H1 (cell line): Measurements from ENCODE around the gene TRIM14. TPM values are rescaled to one million over a fixed set of nuclear protein-coding genes. Genes with fewer than 3 reads are reported as not detected.

Experiments
- CTCF ChIA-PET: fragments of 300-600 bp; sonication (Branson Sonifier 250); formaldehyde crosslinking; loops from one replicate; lab custom pipeline; 2021; ENCODE audit not compliant: partially characterized antibody; lab: Charles Lee
- POLR2A ChIA-PET: fragments of 300-600 bp; sonication (Branson Sonifier 250); formaldehyde crosslinking; loops from one replicate; lab custom pipeline; 2021; ENCODE audit warnings: inconsistent platforms; ENCODE audit not compliant: partially characterized antibody; lab: Charles Lee
- DNase-seq, 2 experiments: peaks; one replicate each; pipeline versions ENCODE4 v3.0.0 to v3.0.0-alpha.2; 2010 to 2022; ENCODE audit warnings: low spot score in 2 of 2, low read depth in 1 of 2, mixed read lengths in 1 of 2
- FAIRE-seq: peaks from 2 replicates; lab custom pipeline; 2011; peaks lifted over from hg19 to GRCh38; lab: Jason Lieb, UNC
- H2AFZ ChIP-seq: 2 replicates; pipeline ENCODE4 v1.8.1; 2012; ENCODE audit warnings: low read length, inconsistent platforms
- H2AK5ac ChIP-seq: 2 replicates; pipeline ENCODE4 v1.6.1; 2013; ENCODE audit warnings: low read depth, low read length
- H2BK120ac ChIP-seq: replicated peaks from 2 replicates; pipeline ENCODE3; 2013; ENCODE audit warnings: low read depth, low read length, inconsistent platforms
- H2BK12ac ChIP-seq: 2 replicates; pipeline ENCODE4 v1.6.1; 2013; ENCODE audit warnings: low read depth, low read length
- H2BK15ac ChIP-seq: 2 replicates; pipeline ENCODE4 v1.6.1; 2013; ENCODE audit warnings: low read length
- H2BK20ac ChIP-seq: 2 replicates; pipeline ENCODE4 v1.6.1; 2013; ENCODE audit warnings: low read length
- H2BK5ac ChIP-seq: 2 replicates; pipeline ENCODE4 v1.6.1; 2013; ENCODE audit warnings: low read depth, low read length
- H3K14ac ChIP-seq: 2 replicates; pipeline ENCODE4 v1.6.1; 2013; ENCODE audit warnings: inconsistent platforms; ENCODE audit not compliant: insufficient read length
- H3K18ac ChIP-seq: 2 replicates; pipeline ENCODE4 v1.6.1; 2013; ENCODE audit warnings: low read length; ENCODE audit errors: extremely low read depth
- H3K23ac ChIP-seq: 2 replicates; pipeline ENCODE4 v1.6.1; 2013; ENCODE audit warnings: inconsistent platforms; ENCODE audit not compliant: insufficient read length
- H3K23me2 ChIP-seq: 2 replicates; pipeline ENCODE4 v1.6.1; 2013; ENCODE audit warnings: low read depth, low read length
- H3K27ac ChIP-seq: 2 replicates; pipeline ENCODE4 v1.6.1; 2011; ENCODE audit warnings: low read depth, low read length, inconsistent platforms
- H3K27me3 ChIP-seq, 4 experiments: replicated peaks in 1 of 4; 1 replicate in 1 of 4; 2 replicates in 3 of 4; pipeline versions ENCODE4 v1.6.1 to v1.8.1; 2011 to 2013; ENCODE audit warnings: low read length in 3 of 4, mild to moderate bottlenecking in 3 of 4, inconsistent platforms in 2 of 4, mixed read lengths in 2 of 4, moderate library complexity in 1 of 4; ENCODE audit not compliant: control insufficient read depth in 3 of 4, insufficient read depth in 3 of 4; ENCODE audit errors: extremely low read depth in 1 of 4
- H3K36me3 ChIP-seq, 4 experiments: 2 replicates each; pipeline versions ENCODE4 v1.6.1 to v1.8.1; 2011 to 2013; ENCODE audit warnings: mild to moderate bottlenecking in 4 of 4, low read length in 3 of 4, moderate library complexity in 2 of 4, control low read depth in 1 of 4, inconsistent platforms in 1 of 4; ENCODE audit not compliant: insufficient read depth in 4 of 4, control insufficient read depth in 2 of 4
- H3K4ac ChIP-seq: replicated peaks from 2 replicates; pipeline ENCODE3; 2013; ENCODE audit warnings: low read length, low read depth, mixed read lengths, inconsistent platforms; ENCODE audit not compliant: insufficient read length
- H3K4me1 ChIP-seq, 4 experiments: replicated peaks in 1 of 4; 1 replicate in 1 of 4; 2 replicates in 3 of 4; pipeline versions ENCODE4 v1.6.1 to v1.8.1; 2011 to 2013; ENCODE audit warnings: low read length in 3 of 4, inconsistent platforms in 2 of 4, mixed read lengths in 1 of 4; ENCODE audit not compliant: insufficient read depth in 4 of 4, control insufficient read depth in 3 of 4
- H3K4me2 ChIP-seq, 2 experiments: 2 replicates each; pipeline versions ENCODE4 v1.6.1 to v1.8.1; 2011 to 2013; ENCODE audit warnings: low read depth in 2 of 2, low read length in 2 of 2, control low read depth in 1 of 2, inconsistent platforms in 1 of 2, mild to moderate bottlenecking in 1 of 2; ENCODE audit not compliant: insufficient read depth in 1 of 2
- H3K4me3 ChIP-seq, 4 experiments: fragments of 200-600, 300-600 bp in 1 of 4; sonication (generic), shearing (Covaris generic), sonication (Bioruptor Twin) in 1 of 4; 2 replicates each; pipeline versions ENCODE4 v1.5.1 to v1.8.1; 2011 to 2016; ENCODE audit warnings: low read length in 4 of 4, low read depth in 3 of 4, control low read depth in 2 of 4, inconsistent platforms in 2 of 4, mild to moderate bottlenecking in 2 of 4, mixed read lengths in 1 of 4, moderate library complexity in 1 of 4; ENCODE audit not compliant: insufficient read depth in 2 of 4; ENCODE audit errors: extremely low read depth in 1 of 4
- H3K56ac ChIP-seq: replicated peaks from 2 replicates; pipeline ENCODE3; 2013; ENCODE audit warnings: low read depth, mild to moderate bottlenecking, mixed read lengths, low read length, inconsistent platforms; ENCODE audit not compliant: insufficient read length
- H3K79me1 ChIP-seq: 2 replicates; pipeline ENCODE4 v1.6.1; 2013; ENCODE audit warnings: low read depth, low read length, control low read depth
- H3K79me2 ChIP-seq, 2 experiments: 2 replicates each; pipeline versions ENCODE4 v1.6.1 to v1.8.1; 2012 to 2013; ENCODE audit warnings: low read length in 2 of 2, mild to moderate bottlenecking in 2 of 2, inconsistent platforms in 1 of 2; ENCODE audit not compliant: insufficient read depth in 2 of 2, control insufficient read depth in 1 of 2
- H3K9ac ChIP-seq, 4 experiments: replicated peaks in 1 of 4; 1 replicate in 1 of 4; 2 replicates in 3 of 4; pipeline versions ENCODE4 v1.6.1 to v1.8.1; 2011 to 2013; ENCODE audit warnings: low read depth in 3 of 4, low read length in 3 of 4, control low read depth in 2 of 4, mild to moderate bottlenecking in 2 of 4, moderate library complexity in 2 of 4, inconsistent platforms in 1 of 4; ENCODE audit errors: extremely low read depth in 1 of 4
- H3K9me3 ChIP-seq, 2 experiments: 2 replicates each; pipeline versions ENCODE4 v1.6.1 to v1.8.1; 2012 to 2013; ENCODE audit warnings: mild to moderate bottlenecking in 2 of 2, moderate library complexity in 2 of 2, control low read depth in 1 of 2, inconsistent platforms in 1 of 2, low read depth in 1 of 2, low read length in 1 of 2, mixed read lengths in 1 of 2; ENCODE audit not compliant: insufficient read depth in 2 of 2
- H4K20me1 ChIP-seq, 2 experiments: replicated peaks in 1 of 2; 2 replicates each; pipeline versions ENCODE3 to v1.8.1; 2011 to 2013; ENCODE audit warnings: inconsistent platforms in 2 of 2, low read length in 2 of 2, mild to moderate bottlenecking in 1 of 2; ENCODE audit not compliant: insufficient read depth in 2 of 2, control insufficient read depth in 1 of 2
- H4K5ac ChIP-seq: 2 replicates; pipeline ENCODE4 v1.6.1; 2013; ENCODE audit warnings: low read length, low read depth, mixed read lengths, inconsistent platforms; ENCODE audit not compliant: insufficient read length
- H4K8ac ChIP-seq: 2 replicates; pipeline ENCODE4 v1.8.0; 2013; ENCODE audit warnings: mild to moderate bottlenecking, moderate library complexity, low read length, inconsistent platforms; ENCODE audit not compliant: insufficient read depth; ENCODE audit errors: extremely low read depth
- H4K91ac ChIP-seq: replicated peaks from 2 replicates; pipeline ENCODE3; 2013; ENCODE audit warnings: low read length, mixed read lengths, inconsistent platforms; ENCODE audit not compliant: insufficient read length
- CREB1 ChIP-seq: IDR thresholded peaks from 2 replicates; pipeline ENCODE4 v1.6.1; 2012; ENCODE audit warnings: inconsistent platforms
- HDAC2 ChIP-seq, 2 experiments: fragments of 300-600 bp in 1 of 2; sonication (generic) in 1 of 2; IDR thresholded peaks; 2 replicates each; pipeline ENCODE4 v1.6.1; 2011 to 2012; ENCODE audit warnings: low read depth in 2 of 2, low read length in 2 of 2, mild to moderate bottlenecking in 2 of 2, moderate library complexity in 2 of 2, borderline replicate concordance in 1 of 2, inconsistent platforms in 1 of 2
- JUND ChIP-seq: IDR thresholded peaks from 2 replicates; pipeline ENCODE4 v1.6.1; 2011; ENCODE audit warnings: mild to moderate bottlenecking, improper control_type of control experiment, low read length
- PHF8 ChIP-seq: fragments of 200-600 bp; sonication (generic); conservative IDR thresholded peaks from 2 replicates; pipeline ENCODE4 v1.7.1; 2012; ENCODE audit warnings: low read depth, mild to moderate bottlenecking, inconsistent platforms, low read length, moderate library complexity
- WGBS, 2 experiments: shearing (Covaris generic) in 1 of 2; methylation state at CpG; one replicate each; pipeline versions ENCODE4 v1.1.6 to v1.1.7; 2013 to 2015; ENCODE audit warnings: low lambda C conversion rate in 2 of 2, mixed read lengths in 2 of 2, inconsistent platforms in 1 of 2, low coverage in 1 of 2, missing lambda C conversion rate in 1 of 2; ENCODE audit not compliant: insufficient replicate concordance in 2 of 2, insufficient coverage in 1 of 2, insufficient read length in 1 of 2; ENCODE audit errors: extremely low coverage in 1 of 2, missing lambda C conversion rate in 1 of 2; 5-methylcytosine and 5-hydroxymethylcytosine counted together
- polyA plus RNA-seq, 7 experiments: library from polyadenylated mRNA; depleted of rRNA in 3 of 7; stranded (reverse) in 5 of 7; unstranded in 2 of 7; fragments of >200 nt in 5 of 7; fragments of 200-250 nt in 2 of 7; gene quantifications; 1 replicate in 5 of 7; 2 replicates in 1 of 7; 4 replicates in 1 of 7; pipeline versions ENCODE4 v1.2.1 to v1.2.3, GENCODE V29; 2011 to 2013; ENCODE audit warnings: missing spikeins in 2 of 7, mixed read lengths in 2 of 7
- total RNA-seq: library from RNA; stranded (reverse); fragmentation: NEBNext Ultra II Directional; extraction: Animal tissue kit (Norgen Biotek cat#: 25700); gene quantifications from 2 replicates; pipeline ENCODE4 v1.2.1, GENCODE V29; 2021
- TF ChIP-seq, protein P1 (sequence below): IDR thresholded peaks from 2 replicates; pipeline ENCODE4 v1.6.1; 2012; ENCODE audit warnings: inconsistent platforms
- TF ChIP-seq, protein P2 (sequence below), 3 experiments: IDR thresholded peaks; 1 replicate in 2 of 3; 2 replicates in 1 of 3; pipeline versions ENCODE4 v1.5.1 to v1.6.1; 2011; ENCODE audit warnings: low read length in 3 of 3, mild to moderate bottlenecking in 3 of 3, inconsistent platforms in 2 of 3, low read depth in 1 of 3, moderate library complexity in 1 of 3; ENCODE audit not compliant: insufficient read depth in 1 of 3; ENCODE audit errors: control extremely low read depth in 1 of 3

The TRIM14 gene
- total and polyA plus RNA-seq, 2 of the 8 experiments (the other 6 are each of a cell fraction or from before 2014, with no cell fraction given) = 9.2 to 19.4 TPM

DNA sequence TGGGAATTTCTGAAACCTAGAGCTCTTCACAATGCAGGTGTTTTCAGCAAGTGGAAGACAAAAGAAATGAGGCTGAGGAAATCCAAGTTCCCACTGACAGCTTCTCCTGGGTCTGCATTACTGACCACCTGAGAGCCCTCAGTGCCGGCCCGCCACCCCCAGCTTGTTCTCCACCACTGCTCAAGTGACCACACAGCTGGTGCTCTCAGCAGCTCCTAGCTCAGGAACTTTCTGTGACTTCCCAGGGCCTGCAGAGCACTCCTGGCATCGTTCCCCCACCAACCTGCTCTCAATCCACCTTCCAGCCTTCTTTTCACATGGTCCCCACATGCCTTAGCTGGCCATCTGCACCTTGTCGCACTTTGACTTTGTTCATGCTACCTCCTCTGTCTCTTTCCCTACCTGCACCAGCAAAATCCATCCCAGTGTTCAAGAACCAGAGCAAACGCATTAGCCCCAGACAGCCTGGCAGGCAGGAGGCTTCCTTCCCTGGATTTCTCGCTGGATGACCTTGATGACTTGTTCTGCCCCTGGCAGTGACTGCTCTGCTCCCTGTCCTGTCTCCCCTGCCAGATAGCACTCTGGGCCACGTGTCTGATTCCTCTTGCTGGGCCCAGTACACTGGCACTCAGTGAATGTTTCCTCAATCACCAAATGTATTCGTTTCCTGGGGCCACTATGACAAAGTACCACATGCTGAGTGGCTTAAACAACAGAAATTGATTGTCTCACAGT lies 97.5 kb downstream of the TRIM14 start:
- H3K14ac ChIP-seq = no peak overlapping the region
- POLR2A ChIA-PET = interaction anchor here (1.2 kb wide), 1 partner anchor 27 kb away, joined by 4 read pairs; no protein-coding TSS in a partner anchor
- no peak overlapping the region for H2AFZ ChIP-seq
- DNase-seq = no peak
- peak overlapping the region; percentile 35; the same call in 1 of the 2 replicates for H2BK5ac ChIP-seq
- no peak overlapping the region for H2AK5ac ChIP-seq
- peaks cover 0 to 3% (median 1%) of the 10 kb centered on the region in 4 experiments; a peak in 1 of 8 replicates for H3K36me3 ChIP-seq
- H3K79me1 ChIP-seq = no peaks in the 10 kb centered on the region
- H4K20me1 ChIP-seq = peaks cover 0 to 5% of the 10 kb centered on the region in 2 experiments
- H4K8ac ChIP-seq = no peak overlapping the region
- H3K23ac ChIP-seq = no peak overlapping the region
- H2BK15ac ChIP-seq = no peak overlapping the region
- FAIRE-seq = no peak
- H2BK20ac ChIP-seq = no peak overlapping the region
- H2BK12ac ChIP-seq = no peak overlapping the region
- no peaks in the 10 kb centered on the region for H3K27me3 ChIP-seq
- H3K4me3 ChIP-seq = no peak overlapping the region
- H4K91ac ChIP-seq = no peak overlapping the region
- H3K9me3 ChIP-seq = no peaks in the 10 kb centered on the region
- H4K5ac ChIP-seq = no peak overlapping the region
- no peak overlapping the region for H3K56ac ChIP-seq
- CTCF ChIA-PET = interaction anchor here (1.3 to 1.7 kb wide), 5 partner anchors 9 to 24 kb away, joined by 3 to 8 read pairs (median 4); no protein-coding TSS in a partner anchor
- peak overlapping the region; percentile 78 for H3K4ac ChIP-seq
- no peak overlapping the region for H3K4me2 ChIP-seq
- H2BK120ac ChIP-seq = no peak overlapping the region
- TF ChIP-seq JUND (no peak), PHF8 (no peak), HDAC2 (IDR thresholded peaks at IDR 0.05; ENCODE audit: borderline replicate concordance in 1 of 2, low read depth in 2 of 2, low read length in 2 of 2) (no peak), CREB1 (no peak)
- TF ChIP-seq, protein P1, sequence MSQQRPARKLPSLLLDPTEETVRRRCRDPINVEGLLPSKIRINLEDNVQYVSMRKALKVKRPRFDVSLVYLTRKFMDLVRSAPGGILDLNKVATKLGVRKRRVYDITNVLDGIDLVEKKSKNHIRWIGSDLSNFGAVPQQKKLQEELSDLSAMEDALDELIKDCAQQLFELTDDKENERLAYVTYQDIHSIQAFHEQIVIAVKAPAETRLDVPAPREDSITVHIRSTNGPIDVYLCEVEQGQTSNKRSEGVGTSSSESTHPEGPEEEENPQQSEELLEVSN = no peak
- TF ChIP-seq, protein P2, sequence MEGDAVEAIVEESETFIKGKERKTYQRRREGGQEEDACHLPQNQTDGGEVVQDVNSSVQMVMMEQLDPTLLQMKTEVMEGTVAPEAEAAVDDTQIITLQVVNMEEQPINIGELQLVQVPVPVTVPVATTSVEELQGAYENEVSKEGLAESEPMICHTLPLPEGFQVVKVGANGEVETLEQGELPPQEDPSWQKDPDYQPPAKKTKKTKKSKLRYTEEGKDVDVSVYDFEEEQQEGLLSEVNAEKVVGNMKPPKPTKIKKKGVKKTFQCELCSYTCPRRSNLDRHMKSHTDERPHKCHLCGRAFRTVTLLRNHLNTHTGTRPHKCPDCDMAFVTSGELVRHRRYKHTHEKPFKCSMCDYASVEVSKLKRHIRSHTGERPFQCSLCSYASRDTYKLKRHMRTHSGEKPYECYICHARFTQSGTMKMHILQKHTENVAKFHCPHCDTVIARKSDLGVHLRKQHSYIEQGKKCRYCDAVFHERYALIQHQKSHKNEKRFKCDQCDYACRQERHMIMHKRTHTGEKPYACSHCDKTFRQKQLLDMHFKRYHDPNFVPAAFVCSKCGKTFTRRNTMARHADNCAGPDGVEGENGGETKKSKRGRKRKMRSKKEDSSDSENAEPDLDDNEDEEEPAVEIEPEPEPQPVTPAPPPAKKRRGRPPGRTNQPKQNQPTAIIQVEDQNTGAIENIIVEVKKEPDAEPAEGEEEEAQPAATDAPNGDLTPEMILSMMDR (IDR thresholded peaks at IDR 0.05; ENCODE audit: control extremely low read depth in 1 of 3, insufficient read depth in 1 of 3, low read depth in 1 of 3, low read length in 3 of 3) = no peak
- TF ChIP-seq, all 59 proteins: peak for 0
- Histone ChIP-seq H3K9ac (no peak overlapping the region), H3K23me2 (no peaks in the 10 kb centered on the region), H3K18ac (no peak overlapping the region), H3K27ac (no peak overlapping the region), H3K79me2 (no peaks in the 10 kb centered on the region), H3K4me1 (no peaks in the 10 kb centered on the region)
- 85% methylated on average over 8 of the region's 8 CpGs; no CpG with 5 or more reads in 1 of the 2 experiments for WGBS, 2 experiments
